WI38 (cell line): ENCODE measurements around the gene GSTCD.

Source experiments
- H3K4me3 ChIP-seq: 2 replicates; pipeline ENCODE4 v1.5.1; 2011; ENCODE audit warnings: low read depth, mild to moderate bottlenecking, control low read depth, low read length
- TF ChIP-seq, protein P1 (sequence below): IDR thresholded peaks from 2 replicates; pipeline ENCODE4 v1.5.1; 2012; ENCODE audit warnings: low read depth, mild to moderate bottlenecking, control low read depth, low read length

GSTCD gene

GRCh38 chr4:105815701-105816100 lies 107.1 kb downstream of the GSTCD start:
- TF ChIP-seq, protein P1, sequence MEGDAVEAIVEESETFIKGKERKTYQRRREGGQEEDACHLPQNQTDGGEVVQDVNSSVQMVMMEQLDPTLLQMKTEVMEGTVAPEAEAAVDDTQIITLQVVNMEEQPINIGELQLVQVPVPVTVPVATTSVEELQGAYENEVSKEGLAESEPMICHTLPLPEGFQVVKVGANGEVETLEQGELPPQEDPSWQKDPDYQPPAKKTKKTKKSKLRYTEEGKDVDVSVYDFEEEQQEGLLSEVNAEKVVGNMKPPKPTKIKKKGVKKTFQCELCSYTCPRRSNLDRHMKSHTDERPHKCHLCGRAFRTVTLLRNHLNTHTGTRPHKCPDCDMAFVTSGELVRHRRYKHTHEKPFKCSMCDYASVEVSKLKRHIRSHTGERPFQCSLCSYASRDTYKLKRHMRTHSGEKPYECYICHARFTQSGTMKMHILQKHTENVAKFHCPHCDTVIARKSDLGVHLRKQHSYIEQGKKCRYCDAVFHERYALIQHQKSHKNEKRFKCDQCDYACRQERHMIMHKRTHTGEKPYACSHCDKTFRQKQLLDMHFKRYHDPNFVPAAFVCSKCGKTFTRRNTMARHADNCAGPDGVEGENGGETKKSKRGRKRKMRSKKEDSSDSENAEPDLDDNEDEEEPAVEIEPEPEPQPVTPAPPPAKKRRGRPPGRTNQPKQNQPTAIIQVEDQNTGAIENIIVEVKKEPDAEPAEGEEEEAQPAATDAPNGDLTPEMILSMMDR = no peak
- no peak overlapping the region for H3K4me3 ChIP-seq

DNA sequence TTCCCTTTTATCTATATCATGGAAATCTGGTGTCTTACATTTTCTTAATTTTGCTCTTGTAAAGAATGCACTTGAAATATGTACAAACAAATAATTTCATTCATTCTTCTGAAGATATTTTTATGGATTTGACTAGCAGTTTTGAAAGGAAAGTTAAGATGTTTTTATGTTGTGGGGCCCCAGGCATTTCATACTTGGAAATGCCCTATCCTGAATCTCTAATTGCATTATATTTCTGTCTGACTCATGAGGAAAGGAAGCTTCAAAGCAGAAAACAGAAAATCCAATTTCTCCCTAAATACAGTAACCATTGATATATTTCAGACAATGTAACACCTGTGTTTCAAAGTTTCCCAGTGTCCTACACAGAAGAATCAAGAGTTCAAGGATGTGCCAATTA lies 113.5 kb downstream of the GSTCD start:
- H3K4me3 ChIP-seq = no peak overlapping the region
- TF ChIP-seq, protein P1 = no peak

DNA sequence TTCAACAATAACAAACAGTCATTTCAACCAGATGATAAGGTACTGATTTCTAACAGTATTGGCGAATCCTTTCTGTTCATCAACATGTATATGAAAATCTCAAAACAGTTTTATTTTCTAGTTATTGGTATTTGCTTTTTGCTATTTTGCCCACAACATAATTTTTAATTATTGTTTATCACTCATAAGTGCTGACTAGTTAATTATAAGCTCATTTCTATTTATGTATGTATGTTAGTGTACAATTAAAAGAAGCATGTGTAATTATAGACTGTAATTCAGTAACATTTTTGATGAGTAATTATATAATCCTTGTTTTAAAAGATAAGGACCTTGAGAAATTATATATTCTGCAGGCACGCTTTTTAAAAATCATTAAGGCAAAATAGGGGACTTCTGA lies 119.5 kb downstream of the GSTCD start:
- TF ChIP-seq, protein P1 = no peak
- no peak overlapping the region for H3K4me3 ChIP-seq

- TF ChIP-seq, protein P1 = no peak
- no peak overlapping the region for H3K4me3 ChIP-seq
These were observed 122.6 kb downstream of the GSTCD start for GRCh38 chr4:105831189-105831588.

DNA sequence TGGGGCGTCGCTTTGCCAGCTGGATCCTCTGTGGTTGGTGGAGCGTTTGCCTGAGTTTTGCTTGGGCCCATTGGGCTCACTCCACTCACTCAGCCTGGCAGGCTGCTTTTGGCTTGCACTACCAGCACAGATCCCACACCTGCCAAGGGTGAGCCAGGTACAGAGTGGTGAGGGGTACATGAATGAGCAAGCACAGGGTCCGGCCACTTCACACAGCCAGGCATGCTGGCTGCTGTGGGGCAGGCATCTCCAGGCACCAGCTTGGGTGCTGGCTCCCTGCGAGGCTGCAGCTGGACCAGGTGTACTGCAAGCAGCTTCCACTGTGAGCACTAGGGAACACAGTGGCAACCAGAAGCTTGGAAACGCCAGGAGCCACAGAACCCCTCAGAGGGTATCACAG lies 126.6 kb downstream of the GSTCD start:
- TF ChIP-seq, protein P1 = no peak
- H3K4me3 ChIP-seq = no peak overlapping the region

GRCh38 chr4:105836537-105836936 lies 128.0 kb downstream of the GSTCD start:
- no peak overlapping the region for H3K4me3 ChIP-seq
- TF ChIP-seq, protein P1 = no peak

GRCh38 chr4:105837037-105837436 lies 128.5 kb downstream of the GSTCD start:
- TF ChIP-seq, protein P1 = no peak

More at GRCh38 chr4:105837037-105837436, 128.5 kb downstream of the GSTCD start:
- no peak overlapping the region for H3K4me3 ChIP-seq
